HepG2 (cell line): Measurements from ENCODE around the gene WRAP73.

Source experiments
- EZH2 ChIP-seq: conservative IDR thresholded peaks from 2 replicates; pipeline ENCODE4 v1.6.1; 2012; ENCODE audit warnings: mild to moderate bottlenecking, low read depth, low read length, moderate library complexity
- TF ChIP-seq, protein P1 (sequence below): sonication (generic); formaldehyde crosslinking; IDR thresholded peaks from 2 replicates; pipeline ENCODE4 v1.5.0; 2020; ENCODE audit warnings: mild to moderate bottlenecking, missing genetic modification reagents, moderate library complexity

DNA sequence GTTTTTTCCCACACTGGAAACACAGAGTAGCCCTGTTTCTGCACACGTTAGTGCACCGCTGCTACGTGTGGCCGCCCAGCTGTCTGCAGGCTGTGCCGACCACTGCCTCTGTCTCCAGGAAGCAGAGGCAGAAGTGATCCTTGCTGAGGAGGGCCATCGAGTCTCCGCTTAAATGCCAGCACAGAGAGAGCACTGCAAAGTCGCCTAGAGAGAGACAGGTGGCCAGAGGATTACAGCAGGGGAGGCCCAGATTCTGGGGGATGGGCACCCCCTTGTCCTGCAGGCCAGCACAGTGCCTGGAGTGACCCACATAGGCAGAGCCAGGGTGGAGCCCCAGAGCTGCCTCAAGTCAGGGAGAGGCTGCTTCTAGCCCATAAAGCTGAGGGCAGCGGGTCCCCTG, 19.0 kb downstream of the WRAP73 start:
- TF ChIP-seq EZH2: no peak
- TF ChIP-seq, protein P1, sequence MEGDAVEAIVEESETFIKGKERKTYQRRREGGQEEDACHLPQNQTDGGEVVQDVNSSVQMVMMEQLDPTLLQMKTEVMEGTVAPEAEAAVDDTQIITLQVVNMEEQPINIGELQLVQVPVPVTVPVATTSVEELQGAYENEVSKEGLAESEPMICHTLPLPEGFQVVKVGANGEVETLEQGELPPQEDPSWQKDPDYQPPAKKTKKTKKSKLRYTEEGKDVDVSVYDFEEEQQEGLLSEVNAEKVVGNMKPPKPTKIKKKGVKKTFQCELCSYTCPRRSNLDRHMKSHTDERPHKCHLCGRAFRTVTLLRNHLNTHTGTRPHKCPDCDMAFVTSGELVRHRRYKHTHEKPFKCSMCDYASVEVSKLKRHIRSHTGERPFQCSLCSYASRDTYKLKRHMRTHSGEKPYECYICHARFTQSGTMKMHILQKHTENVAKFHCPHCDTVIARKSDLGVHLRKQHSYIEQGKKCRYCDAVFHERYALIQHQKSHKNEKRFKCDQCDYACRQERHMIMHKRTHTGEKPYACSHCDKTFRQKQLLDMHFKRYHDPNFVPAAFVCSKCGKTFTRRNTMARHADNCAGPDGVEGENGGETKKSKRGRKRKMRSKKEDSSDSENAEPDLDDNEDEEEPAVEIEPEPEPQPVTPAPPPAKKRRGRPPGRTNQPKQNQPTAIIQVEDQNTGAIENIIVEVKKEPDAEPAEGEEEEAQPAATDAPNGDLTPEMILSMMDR (CRISPR knock-in tag): no peak
